ENCODE results near the gene PNMA8B.

PNMA8B gene, protein sequence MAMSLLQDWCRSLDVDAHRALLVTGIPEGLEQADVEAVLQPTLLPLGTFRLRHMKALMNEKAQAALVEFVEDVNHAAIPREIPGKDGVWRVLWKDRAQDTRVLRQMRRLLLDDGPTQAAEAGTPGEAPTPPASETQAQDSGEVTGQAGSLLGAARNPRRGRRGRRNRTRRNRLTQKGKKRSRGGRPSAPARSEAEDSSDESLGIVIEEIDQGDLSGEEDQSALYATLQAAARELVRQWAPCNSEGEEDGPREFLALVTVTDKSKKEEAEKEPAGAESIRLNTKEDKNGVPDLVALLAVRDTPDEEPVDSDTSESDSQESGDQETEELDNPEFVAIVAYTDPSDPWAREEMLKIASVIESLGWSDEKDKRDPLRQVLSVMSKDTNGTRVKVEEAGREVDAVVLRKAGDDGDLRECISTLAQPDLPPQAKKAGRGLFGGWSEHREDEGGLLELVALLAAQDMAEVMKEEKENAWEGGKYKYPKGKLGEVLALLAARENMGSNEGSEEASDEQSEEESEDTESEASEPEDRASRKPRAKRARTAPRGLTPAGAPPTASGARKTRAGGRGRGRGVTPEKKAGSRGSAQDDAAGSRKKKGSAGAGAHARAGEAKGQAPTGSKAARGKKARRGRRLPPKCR

DNA sequence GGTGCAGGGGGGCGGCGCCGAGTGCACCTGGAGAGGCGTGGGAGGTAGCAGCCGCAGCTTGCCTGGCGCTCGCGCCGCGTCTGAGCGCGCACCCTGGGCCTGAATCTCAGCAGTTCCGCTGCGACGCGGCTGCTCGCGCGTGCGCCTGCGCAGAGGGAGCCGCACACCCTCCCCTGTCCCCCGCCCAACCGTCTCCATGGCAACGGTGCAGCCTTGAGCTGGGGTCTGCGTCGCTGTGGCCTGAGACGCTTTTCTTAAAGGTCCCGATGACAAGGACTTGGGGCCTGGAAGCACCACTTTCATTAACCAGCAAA is at the start of gene PNMA8B:
PNMA8B (minus strand) TSS at position 82 of the 314 bp plus-strand sequence. CDS start 402 bp downstream, outside the sequence.
- peak within 1 kb of the TSS; percentile 69 for H3K4me3 Mint-ChIP-seq
- peaks cover 11% of the 10 kb centered on the region for H3K9me3 Mint-ChIP-seq
- peaks cover 49% of the 10 kb centered on the region for H3K4me1 Mint-ChIP-seq
- H3K36me3 Mint-ChIP-seq (ENCODE audit: low read depth), result peaks cover 8% of the 10 kb centered on the region
- peak; percentile 98 for DNase-seq
- peaks cover 61% of the 10 kb centered on the region for H3K27me3 Mint-ChIP-seq (ENCODE audit: low read depth, poor library complexity)
- no peak within 1 kb of the TSS for H3K27ac Mint-ChIP-seq
- TF ChIP-seq, protein P1, sequence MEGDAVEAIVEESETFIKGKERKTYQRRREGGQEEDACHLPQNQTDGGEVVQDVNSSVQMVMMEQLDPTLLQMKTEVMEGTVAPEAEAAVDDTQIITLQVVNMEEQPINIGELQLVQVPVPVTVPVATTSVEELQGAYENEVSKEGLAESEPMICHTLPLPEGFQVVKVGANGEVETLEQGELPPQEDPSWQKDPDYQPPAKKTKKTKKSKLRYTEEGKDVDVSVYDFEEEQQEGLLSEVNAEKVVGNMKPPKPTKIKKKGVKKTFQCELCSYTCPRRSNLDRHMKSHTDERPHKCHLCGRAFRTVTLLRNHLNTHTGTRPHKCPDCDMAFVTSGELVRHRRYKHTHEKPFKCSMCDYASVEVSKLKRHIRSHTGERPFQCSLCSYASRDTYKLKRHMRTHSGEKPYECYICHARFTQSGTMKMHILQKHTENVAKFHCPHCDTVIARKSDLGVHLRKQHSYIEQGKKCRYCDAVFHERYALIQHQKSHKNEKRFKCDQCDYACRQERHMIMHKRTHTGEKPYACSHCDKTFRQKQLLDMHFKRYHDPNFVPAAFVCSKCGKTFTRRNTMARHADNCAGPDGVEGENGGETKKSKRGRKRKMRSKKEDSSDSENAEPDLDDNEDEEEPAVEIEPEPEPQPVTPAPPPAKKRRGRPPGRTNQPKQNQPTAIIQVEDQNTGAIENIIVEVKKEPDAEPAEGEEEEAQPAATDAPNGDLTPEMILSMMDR (IDR thresholded peaks at IDR 0.05), result no peak

DNA sequence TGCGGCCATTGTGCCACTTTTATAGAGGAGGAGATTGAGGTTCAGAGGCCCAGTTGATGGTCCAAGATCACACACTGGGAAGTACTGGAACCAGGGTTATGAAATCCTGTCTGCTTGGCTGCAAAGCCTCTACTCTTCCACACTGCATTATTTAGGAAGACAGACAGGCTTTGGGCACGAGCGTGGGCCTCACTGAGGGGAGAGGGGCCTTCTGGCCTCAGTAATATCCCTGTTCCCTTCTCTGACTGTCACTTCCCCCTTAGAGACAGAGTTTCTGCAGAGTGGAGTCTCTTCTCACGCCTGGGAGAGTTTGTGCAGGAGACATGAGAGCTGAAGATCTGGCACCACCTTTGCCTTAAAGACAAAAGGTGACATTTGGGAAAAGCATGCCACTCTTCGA is 49.0 kb upstream of the PNMA8B start:
- Mint-ChIP-seq H3K27ac (no peak overlapping the region), H3K27me3 (ENCODE audit: low read depth, poor library complexity) (peaks cover 20% of the 10 kb centered on the region), H3K36me3 (ENCODE audit: low read depth) (no peaks in the 10 kb centered on the region), H3K4me3 (no peak overlapping the region), H3K9me3 (peaks cover 9% of the 10 kb centered on the region), H3K4me1 (peaks cover 5% of the 10 kb centered on the region)
- DNase-seq, result no peak
- TF ChIP-seq, protein P1 (IDR thresholded peaks at IDR 0.05), result no peak

DNA sequence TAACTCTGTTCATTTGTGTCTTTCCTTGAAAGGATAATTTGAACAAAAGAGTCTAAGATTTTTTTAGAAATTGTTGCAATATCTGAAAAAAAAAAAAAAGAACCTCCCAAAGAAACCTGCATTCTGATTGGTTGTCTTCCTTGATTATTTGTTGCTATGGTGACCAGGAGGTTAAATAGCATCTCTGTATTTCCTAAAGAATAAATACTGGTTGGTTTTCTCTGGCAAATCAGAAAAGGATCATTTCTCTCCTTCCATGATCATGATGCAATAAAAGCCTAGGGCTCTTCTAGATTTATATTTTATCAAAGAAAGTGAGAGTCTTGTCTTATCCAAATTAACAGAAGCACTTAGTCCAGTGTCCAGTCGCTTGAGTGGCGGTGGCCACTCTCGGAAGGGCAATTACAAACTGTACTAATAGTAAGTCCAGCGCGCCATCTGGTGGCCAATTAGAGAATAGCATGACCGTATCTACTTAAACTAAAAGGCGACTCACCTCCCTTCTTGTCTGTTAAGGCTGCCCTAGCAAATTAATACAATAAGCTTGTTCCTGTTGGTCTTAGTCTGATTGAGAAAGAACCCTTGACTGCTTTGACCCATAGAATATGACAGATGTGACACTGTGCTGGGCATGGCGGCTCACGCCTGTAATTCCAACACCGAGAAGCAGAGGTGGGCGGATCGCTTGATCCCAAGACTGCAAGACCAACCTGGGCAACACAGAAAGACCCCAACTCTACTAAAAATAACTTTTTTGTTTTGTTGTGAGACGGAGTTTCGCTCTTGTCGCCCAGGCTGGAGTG is 47.0 kb upstream of the PNMA8B start:
- peaks cover 5% of the 10 kb centered on the region for H3K4me1 Mint-ChIP-seq
- H3K27ac Mint-ChIP-seq, result no peak overlapping the region
- H3K4me3 Mint-ChIP-seq, result no peak overlapping the region
- no peaks in the 10 kb centered on the region for H3K9me3 Mint-ChIP-seq
- H3K36me3 Mint-ChIP-seq (ENCODE audit: low read depth), result no peaks in the 10 kb centered on the region
- TF ChIP-seq, protein P1 (IDR thresholded peaks at IDR 0.05), result peak; percentile 97
- H3K27me3 Mint-ChIP-seq (ENCODE audit: low read depth, poor library complexity), result peaks cover 33% of the 10 kb centered on the region
- DNase-seq, result peak; percentile 91

DNA sequence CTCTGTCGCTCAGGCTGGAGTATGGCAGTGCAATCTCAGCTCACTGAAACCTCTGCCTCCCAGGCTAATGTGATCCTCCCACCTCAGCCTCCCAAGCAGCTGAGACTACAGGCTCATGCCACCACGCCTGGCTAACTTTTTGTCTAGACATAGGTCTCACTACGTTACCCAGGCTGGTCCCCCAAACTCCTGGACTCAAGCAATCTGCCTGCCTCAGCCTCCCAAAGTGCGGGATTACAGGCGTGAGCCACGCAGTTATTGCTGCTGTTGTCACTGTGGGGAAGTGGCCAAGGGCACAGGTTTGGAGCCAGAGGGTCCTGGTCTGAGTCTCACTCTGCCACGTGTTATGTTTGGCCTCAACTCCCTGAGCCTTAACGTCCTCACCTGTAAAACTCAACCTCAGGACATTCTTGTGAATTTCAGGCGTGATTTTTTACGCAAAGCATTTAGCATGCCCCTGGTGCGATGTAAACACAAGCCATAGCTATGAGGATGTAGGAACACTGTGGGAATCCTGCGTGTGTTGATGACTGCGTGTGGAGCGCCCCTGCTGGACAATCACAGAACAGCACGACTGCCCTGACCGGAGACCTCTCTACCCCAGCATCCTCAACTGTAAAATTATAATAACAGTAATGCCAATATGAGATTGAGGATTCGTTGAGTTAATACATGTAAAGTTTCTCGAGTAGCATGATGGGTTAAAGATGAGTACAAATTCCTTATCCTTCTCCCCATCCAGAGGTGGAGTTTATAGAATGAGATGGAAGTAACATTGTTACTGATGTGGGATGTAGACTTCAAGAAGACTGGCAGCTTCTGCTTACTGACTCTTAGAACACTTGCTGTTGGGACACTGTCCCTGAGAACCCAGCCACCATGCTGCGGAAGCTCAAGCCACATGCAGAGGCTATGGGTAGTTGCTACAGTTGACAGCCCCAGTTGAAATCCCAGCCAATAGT is 41.8 kb upstream of the PNMA8B start:
- Mint-ChIP-seq H3K9me3 (no peaks in the 10 kb centered on the region), H3K27me3 (ENCODE audit: low read depth, poor library complexity) (peaks cover 48% of the 10 kb centered on the region), H3K4me3 (no peak overlapping the region), H3K27ac (no peak overlapping the region), H3K4me1 (peaks cover 8% of the 10 kb centered on the region), H3K36me3 (ENCODE audit: low read depth) (no peaks in the 10 kb centered on the region)
- TF ChIP-seq, protein P1 (IDR thresholded peaks at IDR 0.05), result peak; percentile 86
- DNase-seq, result peak; percentile 77

DNA sequence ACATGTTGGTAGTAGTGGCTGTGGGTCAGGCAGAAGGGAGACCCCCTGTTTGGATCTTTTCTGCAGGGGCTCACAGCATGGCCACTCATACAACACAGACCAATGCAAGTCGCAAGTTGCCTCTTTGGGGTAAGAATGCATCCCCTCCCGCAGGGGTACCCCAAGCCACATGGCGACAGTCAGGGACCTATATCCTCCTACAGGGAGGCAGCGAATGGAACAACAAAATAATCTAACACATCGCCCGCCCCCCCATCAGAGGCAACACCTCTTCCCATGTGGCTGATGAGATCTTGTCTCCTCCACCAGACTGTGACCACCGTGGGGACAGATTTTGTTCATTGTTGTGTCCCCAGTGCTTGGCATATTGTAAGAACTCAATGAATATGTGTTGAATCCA is 40.7 kb upstream of the PNMA8B start:
- Mint-ChIP-seq H3K27me3 (ENCODE audit: low read depth, poor library complexity) (peaks cover 50% of the 10 kb centered on the region), H3K4me3 (no peak overlapping the region), H3K27ac (no peak overlapping the region), H3K36me3 (ENCODE audit: low read depth) (no peaks in the 10 kb centered on the region), H3K4me1 (peaks cover 8% of the 10 kb centered on the region), H3K9me3 (no peaks in the 10 kb centered on the region)
- TF ChIP-seq, protein P1 (IDR thresholded peaks at IDR 0.05), result no peak
- no peak for DNase-seq
